Kidney (tissue), 14 donors: ENCODE results near the gene PNRC2. TPM values are rescaled to one million over a fixed set of nuclear protein-coding genes. Genes with fewer than 3 reads are reported as not detected.

ENCODE experiments used
- DNase-seq, 5 donors: peaks; one replicate each; pipeline ENCODE4 v3.0.0-alpha.2; 2013 to 2020
- FAIRE-seq: peaks from 2 replicates; lab custom pipeline; 2012; peaks lifted over from hg19 to GRCh38; lab: Jason Lieb, UNC
- H3K27ac ChIP-seq, 2 donors: one replicate each; pipeline ENCODE4 v1.7.0; 2013; ENCODE audit warnings: low read depth in 2 of 2, low read length in 2 of 2, inconsistent platforms in 1 of 2
- H3K27me3 ChIP-seq: one replicate; pipeline ENCODE4 v1.7.1; 2013; ENCODE audit warnings: low read length, inconsistent platforms; ENCODE audit not compliant: control insufficient read depth, insufficient read depth
- H3K36me3 ChIP-seq, 3 donors: one replicate each; pipeline versions ENCODE4 v1.7.0 to v1.7.1; 2013; ENCODE audit warnings: low read length in 3 of 3, control low read depth in 1 of 3, inconsistent platforms in 1 of 3; ENCODE audit not compliant: insufficient read depth in 3 of 3, control insufficient read depth in 2 of 3
- H3K4me1 ChIP-seq, 3 donors: one replicate each; pipeline versions ENCODE4 v1.7.0 to v1.7.1; 2013; ENCODE audit warnings: low read length in 3 of 3, inconsistent platforms in 1 of 3, low read depth in 1 of 3; ENCODE audit not compliant: control insufficient read depth in 2 of 3, insufficient read depth in 2 of 3
- H3K4me3 ChIP-seq, 3 donors: one replicate each; pipeline versions ENCODE4 v1.7.0 to v1.8.1; 2013; ENCODE audit warnings: low read length in 3 of 3, control low read depth in 1 of 3, inconsistent platforms in 1 of 3
- H3K9ac ChIP-seq, 3 donors: one replicate each; pipeline versions ENCODE4 v1.7.0 to v1.7.1; 2013; ENCODE audit warnings: low read length in 3 of 3, control low read depth in 1 of 3, inconsistent platforms in 1 of 3
- H3K9me3 ChIP-seq, 3 donors: one replicate each; pipeline versions ENCODE4 v1.7.0 to v1.7.1; 2013; ENCODE audit warnings: low read length in 3 of 3, control low read depth in 1 of 3, inconsistent platforms in 1 of 3; ENCODE audit not compliant: control insufficient read depth in 2 of 3, insufficient read depth in 1 of 3
- CTCF ChIP-seq: IDR thresholded peaks from 3 replicates; pipeline ENCODE4 v1.5.1; 2012; ENCODE audit warnings: mild to moderate bottlenecking, moderate library complexity, borderline replicate concordance; ENCODE audit not compliant: insufficient read depth; ENCODE audit errors: extremely low read depth
- intact Hi-C: fragments of 100-400 bp; cut with DNase I; formaldehyde crosslinking; loops from one replicate; pipeline ENCODE4 v1.11.1; 2022
- polyA plus RNA-seq: library from polyadenylated mRNA; stranded (reverse); fragments of 350-450 nt; fragmentation: Illumina TruSeq; extraction: RNeasy Lipid Tissue Mini Kit (QIAGEN cat#74804); gene quantifications from one replicate; pipeline ENCODE4 v1.2.3, GENCODE V29; 2014; ENCODE audit warnings: low read depth, low replicate concordance; ENCODE audit not compliant: insufficient read depth
- total RNA-seq: library from RNA; stranded (reverse); fragmentation: NEBNext Ultra II Directional; extraction: Animal tissue kit (Norgen Biotek cat#: 25700); gene quantifications from one replicate; pipeline ENCODE4 v1.2.1, GENCODE V29; 2021
- donor health status: control.
- donor health status: control.
- donor health status: control.
- donor health status: control.
- donor health status: control.
- donor health status: DM: yes; HTN: yes; CAD: no.
- donor health status: Normal renal cell carcinoma (clear cell type).

Gene PNRC2
- total and polyA plus RNA-seq, 2 donors from 2014 or later, result 86.3 to 107 TPM

GRCh38 chr1:23958810-23959460 lies 693 bp upstream of the PNRC2 start:
- intact Hi-C loops, result no loop called here
- Histone ChIP-seq H3K4me3 (peak overlapping the region; percentile 40 to 100 (median 89)), H3K27me3 (no peaks in the 10 kb centered on the region), H3K27ac (peak overlapping the region; percentile 99 to 100), H3K4me1 (peaks cover 0 to 4% (median 0%) of the 10 kb centered on the region in 3 donors), H3K36me3 (peaks cover 0 to 3% (median 2%) of the 10 kb centered on the region in 3 donors), H3K9me3 (no peaks in the 10 kb centered on the region), H3K9ac (peak overlapping the region; percentile 54 to 70 (median 63))
- DNase-seq, result peak; percentile 88 to 97 (median 94)
- TF ChIP-seq CTCF, result peak; percentile 42
- FAIRE-seq, result no peak

- Histone ChIP-seq H3K4me3 (peak overlapping the region; percentile 89 to 100 (median 97)), H3K4me1 (no peaks in the 10 kb centered on the region), H3K36me3 (peaks cover 0 to 11% (median 2%) of the 10 kb centered on the region in 3 donors), H3K9ac (peak overlapping the region; percentile 92 to 99 (median 98)), H3K9me3 (no peaks in the 10 kb centered on the region), H3K27ac (peak overlapping the region; percentile 99 to 100), H3K27me3 (no peaks in the 10 kb centered on the region)
- FAIRE-seq (no peak), DNase-seq (peak in 1 of 5 donors; percentile 43)
- intact Hi-C loops, result no loop called here
- TF ChIP-seq CTCF, result no peak
Observed at GRCh38 chr1:23960291-23961020, 828 bp downstream of the PNRC2 start.

GRCh38 chr1:23963617-23964234 lies 4.1 kb downstream of the PNRC2 start:
- peaks cover 2 to 22% (median 4%) of the 10 kb centered on the region in 3 donors for H3K36me3 ChIP-seq

More at GRCh38 chr1:23963617-23964234, 4.1 kb downstream of the PNRC2 start:
- H3K27ac ChIP-seq, result no peak overlapping the region
- DNase-seq, result no peak
- H3K9me3 ChIP-seq, result no peaks in the 10 kb centered on the region
- no peaks in the 10 kb centered on the region for H3K27me3 ChIP-seq
- intact Hi-C loops, result no loop called here
- TF ChIP-seq CTCF, result no peak
- no peak for FAIRE-seq
- H3K4me3 ChIP-seq, result no peak overlapping the region
- no peak overlapping the region for H3K9ac ChIP-seq
- no peaks in the 10 kb centered on the region for H3K4me1 ChIP-seq
